Neural progenitor cell (in vitro differentiated cells): ENCODE data around the gene KATNBL1. TPM values are rescaled to one million over a fixed set of nuclear protein-coding genes. Genes with fewer than 3 reads are reported as not detected.

ENCODE experiments used
- DNase-seq: peaks from one replicate; pipeline ENCODE4 v3.0.0-alpha.2; 2016; ENCODE audit warnings: low spot score
- H2AFZ ChIP-seq: fragments of 200-600 bp; sonication (generic); replicated peaks from 2 replicates; pipeline ENCODE4 v1.6.1; 2016; ENCODE audit warnings: antibody characterized with exemption
- H3F3A ChIP-seq: fragments of 200-600 bp; sonication (generic); 2 replicates; pipeline ENCODE4 v1.6.1; 2016; ENCODE audit warnings: antibody characterized with exemption, low read depth
- H3K27ac ChIP-seq: fragments of 200-600 bp; sonication (generic); 2 replicates; pipeline ENCODE4 v1.5.1; 2016; ENCODE audit warnings: mild to moderate bottlenecking
- H3K27me3 ChIP-seq: fragments of 200-600 bp; sonication (generic); 2 replicates; pipeline ENCODE4 v1.6.1; 2016; ENCODE audit warnings: mild to moderate bottlenecking, moderate library complexity
- H3K36me3 ChIP-seq: fragments of 200-600 bp; sonication (generic); 2 replicates; pipeline ENCODE4 v1.5.1; 2016
- H3K4me1 ChIP-seq: fragments of 200-600 bp; sonication (generic); 2 replicates; pipeline ENCODE4 v1.6.1; 2016; ENCODE audit warnings: mixed run types
- H3K4me2 ChIP-seq: fragments of 200-600 bp; sonication (generic); 2 replicates; pipeline ENCODE4 v1.6.1; 2016
- H3K4me3 ChIP-seq: fragments of 200-600 bp; sonication (generic); 2 replicates; pipeline ENCODE4 v1.5.1; 2016
- H3K79me2 ChIP-seq: fragments of 200-600 bp; sonication (generic); 2 replicates; pipeline ENCODE4 v1.6.1; 2016; ENCODE audit warnings: low read depth
- H3K9ac ChIP-seq: fragments of 200-600 bp; sonication (generic); 2 replicates; pipeline ENCODE4 v1.6.1; 2016
- H3K9me3 ChIP-seq: fragments of 200-600 bp; sonication (generic); 2 replicates; pipeline ENCODE4 v1.5.1; 2016; ENCODE audit warnings: low read depth
- H4K20me1 ChIP-seq: fragments of 200-600 bp; sonication (generic); 2 replicates; pipeline ENCODE4 v1.6.1; 2016; ENCODE audit warnings: low read depth
- H3K27ac Mint-ChIP-seq: 3 replicates; pipeline ENCODE4 v1.8.0; 2021; ENCODE audit warnings: mixed read lengths
- H3K27me3 Mint-ChIP-seq: 2 replicates; pipeline ENCODE4 v1.8.0; 2022; ENCODE audit warnings: low read depth, mild to moderate bottlenecking, inconsistent platforms, moderate library complexity, mixed read lengths; ENCODE audit not compliant: insufficient read depth
- H3K36me3 Mint-ChIP-seq: 3 replicates; pipeline ENCODE4 v1.8.0; 2021; ENCODE audit warnings: mixed read lengths
- H3K4me1 Mint-ChIP-seq: 3 replicates; pipeline ENCODE4 v1.8.0; 2021; ENCODE audit warnings: mixed read lengths
- H3K4me3 Mint-ChIP-seq: 3 replicates; pipeline ENCODE4 v1.8.0; 2021; ENCODE audit warnings: mild to moderate bottlenecking, moderate library complexity, mixed read lengths
- H3K9me3 Mint-ChIP-seq: 3 replicates; pipeline ENCODE4 v1.8.0; 2020; ENCODE audit warnings: mixed read lengths
- EZH2 ChIP-seq: fragments of 200-600 bp; sonication (generic); IDR thresholded peaks from 2 replicates; pipeline ENCODE4 v1.6.1; 2017; ENCODE audit warnings: antibody characterized with exemption, mild to moderate bottlenecking, moderate library complexity
- EZH2phosphoT487 ChIP-seq: fragments of 200-600 bp; sonication (generic); IDR thresholded peaks from 2 replicates; pipeline ENCODE4 v1.6.1; 2017; ENCODE audit warnings: antibody characterized with exemption
- total RNA-seq: library from RNA; depleted of rRNA; stranded (reverse); fragments of >200 nt; gene quantifications from 2 replicates; pipeline ENCODE4 v1.2.3, GENCODE V29; 2015; ENCODE audit warnings: low replicate concordance
- TF ChIP-seq, protein P1 (sequence below): fragments of 200-600 bp; sonication (generic); IDR thresholded peaks from 2 replicates; pipeline ENCODE4 v1.5.1; 2017; ENCODE audit warnings: antibody characterized with exemption, mild to moderate bottlenecking

KATNBL1 gene
- total RNA-seq, 1 donor from 2014 or later = 178 TPM

- no peak for DNase-seq
- Mint-ChIP-seq H3K9me3 (no peaks in the 10 kb centered on the region), H3K4me3 (no peak overlapping the region), H3K4me1 (no peaks in the 10 kb centered on the region), H3K36me3 (no peaks in the 10 kb centered on the region), H3K27ac (no peak overlapping the region), H3K27me3 (no peaks in the 10 kb centered on the region)
- Histone ChIP-seq H3K4me2 (no peak overlapping the region), H3K9me3 (no peaks in the 10 kb centered on the region), H4K20me1 (no peaks in the 10 kb centered on the region), H3K27ac (no peak overlapping the region), H3K79me2 (no peaks in the 10 kb centered on the region), H3K9ac (no peak overlapping the region), H2AFZ (peak overlapping the region; percentile 72), H3K36me3 (no peaks in the 10 kb centered on the region), H3F3A (no peaks in the 10 kb centered on the region), H3K4me3 (no peak overlapping the region), H3K27me3 (no peaks in the 10 kb centered on the region), H3K4me1 (no peaks in the 10 kb centered on the region)
- TF ChIP-seq EZH2 (no peak), EZH2phosphoT487 (no peak)
- TF ChIP-seq, protein P1, sequence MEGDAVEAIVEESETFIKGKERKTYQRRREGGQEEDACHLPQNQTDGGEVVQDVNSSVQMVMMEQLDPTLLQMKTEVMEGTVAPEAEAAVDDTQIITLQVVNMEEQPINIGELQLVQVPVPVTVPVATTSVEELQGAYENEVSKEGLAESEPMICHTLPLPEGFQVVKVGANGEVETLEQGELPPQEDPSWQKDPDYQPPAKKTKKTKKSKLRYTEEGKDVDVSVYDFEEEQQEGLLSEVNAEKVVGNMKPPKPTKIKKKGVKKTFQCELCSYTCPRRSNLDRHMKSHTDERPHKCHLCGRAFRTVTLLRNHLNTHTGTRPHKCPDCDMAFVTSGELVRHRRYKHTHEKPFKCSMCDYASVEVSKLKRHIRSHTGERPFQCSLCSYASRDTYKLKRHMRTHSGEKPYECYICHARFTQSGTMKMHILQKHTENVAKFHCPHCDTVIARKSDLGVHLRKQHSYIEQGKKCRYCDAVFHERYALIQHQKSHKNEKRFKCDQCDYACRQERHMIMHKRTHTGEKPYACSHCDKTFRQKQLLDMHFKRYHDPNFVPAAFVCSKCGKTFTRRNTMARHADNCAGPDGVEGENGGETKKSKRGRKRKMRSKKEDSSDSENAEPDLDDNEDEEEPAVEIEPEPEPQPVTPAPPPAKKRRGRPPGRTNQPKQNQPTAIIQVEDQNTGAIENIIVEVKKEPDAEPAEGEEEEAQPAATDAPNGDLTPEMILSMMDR = no peak
These were observed 98.4 kb downstream of the KATNBL1 start for GRCh38 chr15:34111488-34111887.

- no peaks in the 10 kb centered on the region for H3F3A ChIP-seq
- H2AFZ ChIP-seq = peak overlapping the region; percentile 32
- H3K27me3 ChIP-seq = no peaks in the 10 kb centered on the region
- no peak overlapping the region for H3K9ac ChIP-seq
- no peak overlapping the region for H3K4me2 ChIP-seq
- no peaks in the 10 kb centered on the region for H3K79me2 ChIP-seq
- Mint-ChIP-seq H3K27me3 (no peaks in the 10 kb centered on the region), H3K4me1 (no peaks in the 10 kb centered on the region), H3K9me3 (no peaks in the 10 kb centered on the region), H3K27ac (no peak overlapping the region), H3K36me3 (no peaks in the 10 kb centered on the region), H3K4me3 (no peak overlapping the region)
- no peaks in the 10 kb centered on the region for H4K20me1 ChIP-seq
- TF ChIP-seq EZH2 (no peak), EZH2phosphoT487 (no peak)
- TF ChIP-seq, protein P1 = peak; percentile 81
- H3K36me3 ChIP-seq = no peaks in the 10 kb centered on the region
- H3K9me3 ChIP-seq = no peaks in the 10 kb centered on the region
- no peak overlapping the region for H3K4me3 ChIP-seq
- H3K4me1 ChIP-seq = no peaks in the 10 kb centered on the region
- H3K27ac ChIP-seq = no peak overlapping the region
- peak; percentile 32 for DNase-seq
These were observed 99.9 kb downstream of the KATNBL1 start for GRCh38 chr15:34109797-34110663.

- Histone ChIP-seq H3K9me3 (no peaks in the 10 kb centered on the region), H3K4me2 (no peak overlapping the region), H2AFZ (no peak overlapping the region), H3K27ac (no peak overlapping the region), H4K20me1 (no peaks in the 10 kb centered on the region), H3K4me3 (no peak overlapping the region), H3K27me3 (no peaks in the 10 kb centered on the region), H3K79me2 (no peaks in the 10 kb centered on the region), H3K36me3 (no peaks in the 10 kb centered on the region), H3K9ac (no peak overlapping the region), H3K4me1 (no peaks in the 10 kb centered on the region), H3F3A (no peaks in the 10 kb centered on the region)
- peaks cover 2% of the 10 kb centered on the region for H3K27me3 Mint-ChIP-seq
- H3K4me3 Mint-ChIP-seq = no peak overlapping the region
- peaks cover 4% of the 10 kb centered on the region for H3K4me1 Mint-ChIP-seq
- H3K27ac Mint-ChIP-seq = no peak overlapping the region
- DNase-seq = no peak
- H3K9me3 Mint-ChIP-seq = no peaks in the 10 kb centered on the region
- H3K36me3 Mint-ChIP-seq = peaks cover 3% of the 10 kb centered on the region
- TF ChIP-seq EZH2phosphoT487 = no peak
These were observed 102.6 kb downstream of the KATNBL1 start for GRCh38 chr15:34107315-34107714.

GRCh38 chr15:34106423-34106822 lies 103.5 kb downstream of the KATNBL1 start:
- Mint-ChIP-seq H3K27ac (no peak overlapping the region), H3K27me3 (peaks cover 2% of the 10 kb centered on the region), H3K4me1 (peaks cover 4% of the 10 kb centered on the region), H3K4me3 (no peak overlapping the region), H3K36me3 (peaks cover 3% of the 10 kb centered on the region), H3K9me3 (no peaks in the 10 kb centered on the region)
- no peaks in the 10 kb centered on the region for H3K36me3 ChIP-seq
- H3K4me3 ChIP-seq = no peak overlapping the region
- H3K9me3 ChIP-seq = no peaks in the 10 kb centered on the region
- H2AFZ ChIP-seq = no peak overlapping the region
- no peak for DNase-seq
- H3K27me3 ChIP-seq = no peaks in the 10 kb centered on the region
- H3F3A ChIP-seq = no peaks in the 10 kb centered on the region
- H3K4me2 ChIP-seq = no peak overlapping the region
- TF ChIP-seq EZH2 (no peak), EZH2phosphoT487 (no peak)
- TF ChIP-seq, protein P1 = no peak
- H3K9ac ChIP-seq = no peak overlapping the region
- H4K20me1 ChIP-seq = no peaks in the 10 kb centered on the region
- peaks cover 2% of the 10 kb centered on the region for H3K79me2 ChIP-seq
- H3K27ac ChIP-seq = no peak overlapping the region
- no peaks in the 10 kb centered on the region for H3K4me1 ChIP-seq
